Measurements from ENCODE around the gene RPL38.

RPL38 gene

DNA sequence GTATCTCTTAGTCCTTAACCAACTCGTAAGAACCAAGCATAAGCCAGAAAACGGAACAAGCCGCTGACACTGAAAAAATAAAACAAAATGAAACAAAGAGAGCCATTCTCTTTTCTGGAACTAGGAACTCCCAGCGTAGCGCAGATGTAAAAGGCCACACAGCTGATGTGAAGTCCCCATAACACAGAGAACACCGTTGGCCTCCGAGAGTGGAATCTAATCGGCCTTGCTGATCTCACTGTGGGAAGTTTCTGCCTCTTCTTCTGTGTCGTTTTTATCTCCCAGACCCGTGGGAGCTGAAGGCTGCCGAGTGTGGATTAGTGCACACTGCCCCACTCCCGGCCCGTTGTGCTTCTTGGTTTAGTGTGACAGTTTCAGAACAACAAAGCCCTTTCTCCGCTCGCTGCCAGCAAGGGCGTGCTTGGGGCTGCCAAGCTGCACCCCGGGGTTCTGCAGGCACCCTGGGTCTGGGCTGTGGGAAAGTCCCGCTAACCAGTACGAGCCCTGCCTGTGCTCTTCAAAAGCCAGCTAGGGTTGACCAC, 31.6 kb downstream of the RPL38 start:
- Histone ChIP-seq H3K27me3 (ENCODE audit: insufficient read depth, low read depth) (no peaks in the 10 kb centered on the region), H3K27ac (no peak overlapping the region), H4K20me1 (ENCODE audit: insufficient read depth) (no peaks in the 10 kb centered on the region), H3K4me3 (IDR thresholded peaks at IDR 0.05; ENCODE audit: insufficient read depth, low read depth, low read length) (no peak overlapping the region), H3K4me1 (ENCODE audit: low read depth, poor library complexity, severe bottlenecking) (no peaks in the 10 kb centered on the region), H3K79me2 (ENCODE audit: insufficient read depth, low read depth) (no peaks in the 10 kb centered on the region), H3K9ac (no peak overlapping the region), H3K36me3 (ENCODE audit: insufficient read depth) (no peaks in the 10 kb centered on the region), H3K4me2 (no peak overlapping the region), H2AFZ (ENCODE audit: low read depth) (no peak overlapping the region)
- TF ChIP-seq, protein P1, sequence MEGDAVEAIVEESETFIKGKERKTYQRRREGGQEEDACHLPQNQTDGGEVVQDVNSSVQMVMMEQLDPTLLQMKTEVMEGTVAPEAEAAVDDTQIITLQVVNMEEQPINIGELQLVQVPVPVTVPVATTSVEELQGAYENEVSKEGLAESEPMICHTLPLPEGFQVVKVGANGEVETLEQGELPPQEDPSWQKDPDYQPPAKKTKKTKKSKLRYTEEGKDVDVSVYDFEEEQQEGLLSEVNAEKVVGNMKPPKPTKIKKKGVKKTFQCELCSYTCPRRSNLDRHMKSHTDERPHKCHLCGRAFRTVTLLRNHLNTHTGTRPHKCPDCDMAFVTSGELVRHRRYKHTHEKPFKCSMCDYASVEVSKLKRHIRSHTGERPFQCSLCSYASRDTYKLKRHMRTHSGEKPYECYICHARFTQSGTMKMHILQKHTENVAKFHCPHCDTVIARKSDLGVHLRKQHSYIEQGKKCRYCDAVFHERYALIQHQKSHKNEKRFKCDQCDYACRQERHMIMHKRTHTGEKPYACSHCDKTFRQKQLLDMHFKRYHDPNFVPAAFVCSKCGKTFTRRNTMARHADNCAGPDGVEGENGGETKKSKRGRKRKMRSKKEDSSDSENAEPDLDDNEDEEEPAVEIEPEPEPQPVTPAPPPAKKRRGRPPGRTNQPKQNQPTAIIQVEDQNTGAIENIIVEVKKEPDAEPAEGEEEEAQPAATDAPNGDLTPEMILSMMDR (conservative IDR thresholded peaks at IDR 0.05; ENCODE audit: low read depth, low read length), result no peak

DNA sequence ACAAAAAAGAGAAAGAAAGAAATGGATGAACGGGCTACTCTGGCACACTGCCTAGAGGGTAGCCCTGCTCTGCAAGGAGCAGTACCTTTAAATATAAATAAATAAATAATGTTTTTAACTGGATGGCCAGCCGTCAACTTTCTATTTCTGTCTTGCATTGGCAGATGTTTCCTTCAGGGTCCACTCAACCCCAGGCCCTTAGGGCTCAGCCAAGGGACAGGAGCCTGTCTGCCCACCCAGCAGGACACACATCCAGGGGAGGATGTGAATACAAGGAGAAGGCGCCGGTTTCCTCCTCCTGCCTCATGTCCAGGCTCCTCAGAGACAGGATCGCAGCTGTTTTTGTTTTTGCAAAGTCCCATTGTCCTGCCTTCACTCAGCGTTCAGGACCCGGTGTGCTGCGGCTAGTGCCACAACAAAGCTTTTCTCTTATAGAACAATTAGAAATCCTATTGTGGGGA, 32.5 kb downstream of the RPL38 start:
- Histone ChIP-seq H3K27ac (no peak overlapping the region), H3K4me1 (ENCODE audit: low read depth, poor library complexity, severe bottlenecking) (no peaks in the 10 kb centered on the region), H3K4me2 (no peak overlapping the region), H3K79me2 (ENCODE audit: insufficient read depth, low read depth) (no peaks in the 10 kb centered on the region), H4K20me1 (ENCODE audit: insufficient read depth) (no peaks in the 10 kb centered on the region), H2AFZ (ENCODE audit: low read depth) (no peak overlapping the region), H3K36me3 (ENCODE audit: insufficient read depth) (no peaks in the 10 kb centered on the region), H3K27me3 (ENCODE audit: insufficient read depth, low read depth) (no peaks in the 10 kb centered on the region), H3K9ac (no peak overlapping the region), H3K4me3 (IDR thresholded peaks at IDR 0.05; ENCODE audit: insufficient read depth, low read depth, low read length) (no peak overlapping the region)
- TF ChIP-seq, protein P1 (conservative IDR thresholded peaks at IDR 0.05; ENCODE audit: low read depth, low read length), result no peak

DNA sequence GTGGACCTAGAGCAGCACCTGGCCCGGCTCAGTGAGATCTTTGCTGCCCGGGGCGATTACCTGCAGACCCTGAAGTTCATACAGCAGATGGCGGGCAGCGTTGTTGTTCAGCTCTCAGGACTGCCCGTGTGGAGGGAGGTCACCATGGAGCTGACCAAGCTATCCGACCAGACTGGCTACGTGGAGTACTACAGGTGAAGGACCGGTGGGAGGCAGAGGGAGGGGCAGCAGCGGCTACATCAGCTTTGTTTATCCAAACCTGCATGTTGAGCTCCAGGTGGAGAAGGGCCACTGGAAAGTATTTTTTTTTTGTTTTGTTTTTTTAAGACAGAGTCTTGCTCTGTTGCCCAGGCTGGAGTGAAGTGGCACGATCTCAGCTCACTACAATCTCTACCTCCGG, 33.8 kb downstream of the RPL38 start:
- TF ChIP-seq, protein P1 (conservative IDR thresholded peaks at IDR 0.05; ENCODE audit: low read depth, low read length), result no peak
- H3K36me3 ChIP-seq (ENCODE audit: insufficient read depth), result no peaks in the 10 kb centered on the region
- H3K27me3 ChIP-seq (ENCODE audit: insufficient read depth, low read depth), result no peaks in the 10 kb centered on the region
- H3K4me1 ChIP-seq (ENCODE audit: low read depth, poor library complexity, severe bottlenecking), result no peaks in the 10 kb centered on the region
- no peak overlapping the region for H3K4me3 ChIP-seq (IDR thresholded peaks at IDR 0.05; ENCODE audit: insufficient read depth, low read depth, low read length)
- no peaks in the 10 kb centered on the region for H3K79me2 ChIP-seq (ENCODE audit: insufficient read depth, low read depth)
- no peaks in the 10 kb centered on the region for H4K20me1 ChIP-seq (ENCODE audit: insufficient read depth)
- no peak overlapping the region for H3K4me2 ChIP-seq
- no peak overlapping the region for H2AFZ ChIP-seq (ENCODE audit: low read depth)
- H3K27ac ChIP-seq, result no peak overlapping the region
- H3K9ac ChIP-seq, result no peak overlapping the region

DNA sequence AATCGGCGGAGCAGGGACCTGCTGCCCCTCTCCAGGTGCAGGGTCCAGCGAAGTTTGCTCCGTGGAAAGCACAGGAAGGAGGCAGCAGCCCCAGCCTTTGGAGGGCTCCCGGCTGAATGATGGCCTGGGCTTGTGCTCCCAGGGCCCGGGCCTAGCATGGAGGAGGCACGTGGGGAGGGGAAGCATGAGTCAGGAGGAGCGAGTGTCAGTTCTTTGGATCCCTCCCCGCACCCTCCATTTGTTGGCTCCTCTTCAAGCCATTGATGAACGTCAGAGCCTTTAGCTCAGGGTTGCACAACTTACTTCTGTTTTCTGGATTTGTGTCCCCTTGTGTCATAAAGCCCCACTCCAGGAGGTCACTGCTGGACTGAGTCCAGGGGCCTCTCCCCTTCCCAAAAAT, 35.7 kb downstream of the RPL38 start:
- Histone ChIP-seq H3K4me1 (ENCODE audit: low read depth, poor library complexity, severe bottlenecking) (no peaks in the 10 kb centered on the region), H3K79me2 (ENCODE audit: insufficient read depth, low read depth) (no peaks in the 10 kb centered on the region), H3K9ac (no peak overlapping the region), H3K27me3 (ENCODE audit: insufficient read depth, low read depth) (no peaks in the 10 kb centered on the region), H4K20me1 (ENCODE audit: insufficient read depth) (no peaks in the 10 kb centered on the region), H2AFZ (ENCODE audit: low read depth) (no peak overlapping the region), H3K27ac (no peak overlapping the region), H3K36me3 (ENCODE audit: insufficient read depth) (no peaks in the 10 kb centered on the region), H3K4me3 (IDR thresholded peaks at IDR 0.05; ENCODE audit: insufficient read depth, low read depth, low read length) (no peak overlapping the region), H3K4me2 (no peak overlapping the region)
- TF ChIP-seq, protein P1 (conservative IDR thresholded peaks at IDR 0.05; ENCODE audit: low read depth, low read length), result no peak
